M059J (cell line): Measurements from ENCODE around the gene KATNB1. TPM values are rescaled to one million over a fixed set of nuclear protein-coding genes. Genes with fewer than 3 reads are reported as not detected.
A peak's percentile ranks its signal among the peaks of the same experiment; 100 is the strongest.
"Not testable (repeated sequence)": the region's sequence is repeated elsewhere in the genome, so short reads cannot be mapped to it uniquely, and the experiment has no call there.

Experiments
- DNase-seq: peaks from one replicate; pipeline ENCODE4 v3.0.0-alpha.2; 2012; ENCODE audit warnings: low read depth
- total RNA-seq: library from RNA; depleted of rRNA; stranded (reverse); fragments of >200 nt; shearing (Covaris generic); gene quantifications from 2 replicates; pipeline ENCODE4 v1.2.3, GENCODE V29; 2014

KATNB1 gene
- total RNA-seq, 1 experiment from 2014 or later: 38.4 TPM

DNA sequence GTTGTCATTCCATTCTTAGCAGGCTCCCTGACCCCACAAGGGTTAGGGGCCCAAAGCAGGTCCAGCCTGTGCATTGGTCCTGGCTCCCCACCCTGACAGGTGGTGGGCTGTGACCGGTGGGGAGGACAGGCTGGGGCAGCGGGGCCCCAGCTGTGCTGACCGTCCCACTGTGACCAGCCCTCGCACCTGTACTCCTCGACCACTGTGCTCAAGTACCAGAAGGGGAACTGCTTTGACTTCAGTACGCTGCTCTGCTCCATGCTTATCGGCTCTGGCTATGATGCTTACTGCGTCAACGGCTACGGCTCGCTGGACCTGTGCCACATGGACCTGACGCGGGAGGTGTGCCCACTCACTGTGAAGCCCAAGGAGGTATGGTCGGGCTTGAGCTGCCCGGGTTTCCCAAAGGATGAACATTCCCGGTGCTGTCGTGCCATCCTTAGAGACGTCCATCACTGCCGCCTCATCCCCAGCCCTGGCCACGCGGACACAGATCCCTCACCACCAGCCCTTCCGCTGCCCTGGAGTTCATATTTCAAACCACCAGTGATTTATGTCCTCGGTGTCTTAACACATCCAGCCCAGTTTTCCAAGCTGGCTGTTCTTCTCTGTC lies 33.7 kb upstream of the KATNB1 start:
- DNase-seq: no peak

DNA sequence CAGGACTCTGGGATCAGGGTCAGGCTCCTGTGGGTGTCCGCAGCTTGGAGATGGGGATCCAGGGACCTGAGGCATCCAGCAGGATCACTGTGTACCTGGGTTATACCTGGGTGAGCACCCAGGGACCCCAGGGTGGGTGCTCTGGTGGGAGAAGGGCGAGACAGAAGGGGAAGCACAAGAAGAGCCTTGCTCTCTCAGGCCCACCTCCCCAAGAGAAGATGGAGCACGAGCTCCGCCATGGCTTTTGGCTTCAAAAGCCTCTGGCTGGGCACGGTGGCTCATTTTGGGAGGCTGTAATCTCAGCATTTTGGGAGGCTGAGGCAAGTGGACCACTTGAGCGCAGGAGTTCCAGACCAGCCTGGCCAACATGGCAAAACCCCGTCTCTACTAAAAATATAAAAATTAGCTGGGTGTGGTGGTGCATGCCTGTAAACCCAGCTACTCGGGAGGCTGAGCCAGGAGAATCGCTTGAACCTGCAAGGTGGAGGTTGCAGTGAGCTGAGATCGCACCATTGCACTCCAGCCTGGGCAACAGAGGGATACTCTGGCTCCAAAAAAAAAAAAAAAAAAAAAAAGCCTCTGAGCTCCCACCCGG lies 32.1 kb upstream of the KATNB1 start:
- no peak for DNase-seq

- DNase-seq: no peak
These were observed 31.3 kb upstream of the KATNB1 start for GRCh38 chr16:57704011-57704904.

- no peak for DNase-seq
These were observed 30.4 kb upstream of the KATNB1 start for GRCh38 chr16:57704905-57705852.

- no peak for DNase-seq
These were observed 28.9 kb upstream of the KATNB1 start for GRCh38 chr16:57706717-57707116.

DNA sequence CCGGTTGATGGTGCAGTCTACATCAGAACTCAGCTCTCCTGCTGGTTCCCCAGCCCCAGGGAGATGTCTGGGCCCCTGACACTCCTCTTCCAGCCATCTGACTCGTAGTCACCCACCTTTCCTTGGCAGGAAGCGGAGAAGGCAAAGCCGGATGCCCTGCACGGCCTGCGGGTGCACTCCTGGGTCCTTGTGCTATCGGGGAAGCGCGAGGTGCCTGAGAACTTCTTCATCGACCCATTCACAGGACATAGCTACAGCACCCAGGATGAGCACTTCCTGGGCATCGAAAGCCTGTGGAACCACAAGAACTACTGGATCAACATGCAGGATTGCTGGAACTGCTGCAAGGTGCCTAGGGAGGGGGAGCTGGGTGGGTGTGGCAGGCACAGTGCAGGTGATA lies 28.2 kb upstream of the KATNB1 start:
- no peak for DNase-seq

DNA sequence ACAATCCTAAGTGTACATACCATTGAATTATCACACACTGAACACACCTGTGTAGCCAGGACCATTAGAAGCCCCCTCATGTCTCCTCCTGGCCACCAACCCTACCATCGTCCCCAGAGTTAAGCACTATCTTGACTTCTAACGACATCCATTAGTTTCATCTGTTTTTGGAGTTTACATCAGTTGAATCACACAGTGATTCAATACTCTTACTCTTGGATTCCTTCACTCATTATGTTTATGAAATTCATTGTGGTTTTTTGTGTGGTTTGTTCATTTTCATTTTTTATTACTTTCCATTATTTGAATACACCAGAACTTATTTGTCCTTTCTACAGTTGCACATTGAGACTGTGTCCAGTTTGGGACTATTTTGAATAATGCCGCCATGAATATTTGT lies 27.4 kb upstream of the KATNB1 start:
- no peak for DNase-seq

DNA sequence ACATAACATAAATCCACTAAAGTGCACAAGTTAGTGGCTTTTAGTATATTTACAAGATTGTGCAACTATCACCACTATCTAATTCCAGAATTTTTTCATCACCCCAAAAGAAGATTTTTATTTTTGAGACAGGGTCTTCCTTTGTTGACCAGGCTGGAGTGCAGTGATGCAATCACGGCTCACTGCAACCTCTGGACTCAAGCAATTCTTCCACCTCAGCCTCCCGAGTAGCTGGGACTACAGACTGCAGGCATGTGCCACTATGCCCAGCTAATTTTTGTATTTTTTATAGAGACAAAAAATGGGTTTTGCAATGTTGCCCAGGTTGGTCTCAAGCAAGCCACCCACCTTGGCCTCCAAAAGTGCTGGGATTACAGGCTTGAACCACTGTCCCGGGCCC lies 25.9 kb upstream of the KATNB1 start:
- no peak for DNase-seq

GRCh38 chr16:57711346-57711745 lies 24.2 kb upstream of the KATNB1 start:
- DNase-seq: no peak

DNA sequence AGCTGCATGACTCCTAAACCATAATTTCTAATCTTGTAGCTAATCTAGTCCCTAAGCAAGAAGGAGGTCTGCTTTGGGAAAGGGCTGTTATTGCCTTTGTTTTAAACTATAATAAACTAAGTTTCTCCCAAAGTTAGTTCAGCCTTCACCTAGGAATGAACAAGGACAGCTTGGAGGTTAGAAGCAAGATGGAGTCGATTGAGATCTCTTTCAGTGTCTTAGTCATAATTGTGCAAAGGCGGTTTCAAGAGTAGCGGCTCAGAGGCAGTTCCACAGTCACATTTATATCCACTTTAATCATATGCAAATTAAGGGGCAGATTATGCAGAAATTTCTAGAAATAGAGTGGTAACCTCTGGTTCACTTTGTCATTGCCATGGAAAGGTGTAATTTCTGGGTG lies 23.6 kb upstream of the KATNB1 start:
- no peak for DNase-seq

DNA sequence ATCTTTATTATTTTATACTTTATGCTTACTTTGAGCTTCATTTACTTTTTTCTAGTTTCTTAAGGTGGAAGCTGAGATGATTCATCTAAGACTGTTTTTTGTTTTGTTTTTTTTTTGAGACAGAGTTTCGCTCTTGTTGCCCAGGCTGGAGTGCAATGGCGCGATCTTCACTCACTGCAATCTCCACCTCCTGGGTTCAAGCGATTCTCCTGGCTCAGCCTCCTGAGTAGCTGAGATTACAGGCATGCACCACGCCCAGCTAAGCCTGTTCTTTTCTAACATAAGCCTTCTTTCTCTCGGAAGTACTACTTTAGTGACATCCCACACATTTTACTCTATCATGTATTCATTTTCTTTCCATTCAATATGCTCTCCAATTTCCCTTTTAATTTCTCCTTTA lies 23.0 kb upstream of the KATNB1 start:
- not testable (repeated sequence) for DNase-seq

GRCh38 chr16:57713596-57713995 lies 22.0 kb upstream of the KATNB1 start:
- DNase-seq: no peak

GRCh38 chr16:57714047-57714446 lies 21.5 kb upstream of the KATNB1 start:
- no peak for DNase-seq

DNA sequence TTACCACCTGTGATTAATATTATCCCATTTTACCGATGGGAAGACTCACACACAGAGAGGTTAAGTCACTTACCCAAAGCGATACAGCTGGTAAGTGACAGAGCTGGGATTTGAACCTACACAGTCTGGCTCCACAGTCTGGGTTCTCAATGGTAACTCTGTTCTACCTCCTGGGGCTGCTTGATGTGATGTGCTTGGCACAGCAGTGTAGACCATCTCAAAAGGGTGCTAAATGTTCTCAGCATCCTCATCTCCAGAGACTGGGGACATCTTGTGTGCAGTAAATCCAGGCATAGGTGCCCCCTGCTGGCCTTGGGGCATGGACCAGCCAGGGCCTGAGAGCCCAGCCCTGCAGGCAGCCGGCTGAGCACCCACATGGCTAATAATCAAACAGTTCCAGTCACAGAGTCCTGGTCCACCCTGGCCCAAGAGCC lies 15.4 kb upstream of the KATNB1 start:
- peak; percentile 63 for DNase-seq

DNA sequence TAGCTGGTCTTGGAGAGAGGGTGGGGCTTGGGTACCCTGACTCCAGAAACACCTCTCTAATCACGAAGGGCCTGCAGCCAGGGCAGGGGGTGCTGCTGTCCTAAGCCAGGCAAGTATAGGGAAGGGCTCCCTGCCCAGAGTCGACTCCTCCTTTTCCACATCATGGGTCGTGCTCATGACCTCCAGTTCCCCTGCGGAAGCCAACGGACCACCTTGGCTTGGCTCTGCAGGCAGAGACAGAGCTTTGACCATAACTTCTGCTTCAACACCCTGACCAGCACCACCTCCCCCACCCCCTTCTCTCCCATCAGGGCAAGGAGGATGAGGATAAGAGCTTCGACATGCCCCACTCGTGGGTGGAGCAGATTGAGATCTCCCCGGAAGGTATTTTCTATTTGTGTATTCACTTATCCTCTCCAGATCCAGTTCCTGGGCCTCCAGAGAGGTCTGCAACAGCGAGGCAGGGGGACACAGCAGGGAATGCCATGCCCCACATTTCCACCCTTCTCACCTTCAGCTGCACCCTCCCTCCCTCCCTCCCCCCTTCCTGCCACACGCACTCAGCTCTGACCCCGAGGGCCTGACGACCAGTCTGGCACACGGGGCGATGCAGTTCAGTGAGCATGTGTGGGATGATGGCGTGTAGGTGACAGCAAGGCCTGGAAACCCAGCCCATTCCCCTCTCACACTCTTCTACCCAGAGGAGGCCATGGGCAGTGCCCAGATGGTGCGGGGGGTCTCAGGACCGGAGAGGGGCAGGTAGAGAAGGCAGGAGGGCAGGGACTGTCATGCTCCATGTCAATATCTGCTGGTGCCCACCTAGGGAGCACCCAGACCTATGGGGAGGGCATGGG lies 14.0 kb upstream of the KATNB1 start:
- DNase-seq: no peak

GRCh38 chr16:57722210-57722499 lies 13.4 kb upstream of the KATNB1 start:
- no peak for DNase-seq

DNA sequence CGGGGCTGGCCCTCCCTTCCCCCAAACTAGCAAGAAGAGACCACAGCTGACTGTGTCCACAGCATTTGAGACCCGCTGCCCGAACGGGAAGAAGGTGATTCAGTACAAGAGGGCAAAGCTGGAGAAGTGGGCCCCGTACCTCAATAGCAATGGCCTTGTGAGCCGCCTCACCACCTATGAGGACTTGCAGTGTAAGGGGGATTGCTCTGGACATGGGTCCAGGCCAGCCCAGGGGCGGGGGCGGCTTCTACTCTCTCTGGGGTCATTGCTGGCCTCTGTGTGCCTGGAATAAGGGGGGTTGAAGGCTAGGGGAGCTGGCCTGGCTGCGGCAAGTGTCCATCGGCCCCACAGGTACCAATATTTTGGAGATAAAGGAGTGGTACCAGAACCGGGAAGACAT lies 12.9 kb upstream of the KATNB1 start:
- no peak for DNase-seq

- DNase-seq: peak; percentile 25
These were observed 12.4 kb upstream of the KATNB1 start for GRCh38 chr16:57723170-57723569.

GRCh38 chr16:57724531-57724930 lies 11.0 kb upstream of the KATNB1 start:
- no peak for DNase-seq

DNA sequence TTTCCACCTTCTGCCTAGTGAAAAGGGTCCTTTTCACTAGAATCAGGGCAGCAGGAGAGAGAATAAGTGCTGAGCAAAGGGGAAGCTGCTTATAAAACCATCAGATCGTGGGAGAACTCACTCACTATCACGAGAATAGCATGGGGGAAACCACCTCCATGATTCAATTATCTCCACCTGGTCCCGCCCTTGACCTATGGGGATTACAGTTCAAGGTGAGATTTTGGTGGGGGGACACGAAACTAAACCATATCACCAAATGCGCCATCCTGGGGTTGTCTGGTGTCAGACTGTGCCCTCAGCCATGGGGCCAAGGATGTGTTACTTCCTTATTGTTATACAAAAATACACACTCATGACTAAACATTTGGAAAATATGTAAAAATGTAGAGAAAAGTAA lies 10.4 kb upstream of the KATNB1 start:
- DNase-seq: no peak

DNA sequence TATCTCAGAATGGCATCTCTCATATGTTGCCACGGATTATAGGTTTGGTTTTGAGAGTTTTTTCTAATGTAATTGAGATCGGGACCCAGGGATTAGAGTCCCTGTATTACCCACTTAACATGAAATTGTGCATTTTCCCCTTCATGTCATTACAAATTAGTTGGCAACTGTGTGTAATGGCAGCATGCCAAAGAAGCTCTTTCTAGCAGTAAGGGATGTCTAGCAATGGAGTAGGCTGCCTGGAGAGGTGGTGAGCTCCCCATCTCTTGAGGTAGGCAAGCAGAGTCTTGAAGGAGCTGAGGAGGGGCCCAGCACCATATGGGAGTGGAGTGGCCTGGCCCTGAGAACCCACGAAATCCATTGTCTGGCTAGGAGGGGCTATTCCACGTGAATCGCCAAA lies 10.0 kb upstream of the KATNB1 start:
- DNase-seq: peak; percentile 10
